C4-2B (cell line): ENCODE results near the gene NFIA.

ENCODE experiments used
- CTCF ChIP-seq: fragments of 450-650 bp; conservative IDR thresholded peaks from 2 replicates; pipeline ENCODE4 v1.5.1; 2017; ENCODE audit warnings: mild to moderate bottlenecking
- ZFX ChIP-seq: fragments of 450-650 bp; IDR thresholded peaks from 2 replicates; pipeline ENCODE4 v1.6.1; 2017

- TF ChIP-seq CTCF: no peak
- no peak for TF ChIP-seq ZFX
Measured at GRCh38 chr1:61107638-61108037, 25.3 kb downstream of the NFIA start.
